Measurements from ENCODE around the gene ATAD3B. TPM values are rescaled to one million over a fixed set of nuclear protein-coding genes. Genes with fewer than 3 reads are reported as not detected.

Gene ATAD3B
- total RNA-seq, 1 donor from 2014 or later: 63.0 TPM

GRCh38 chr1:1434131-1434823, 37.3 kb upstream of the ATAD3B start:
- no peaks in the 10 kb centered on the region for H3K27me3 ChIP-seq (ENCODE audit: insufficient read depth, low read length)
- no peaks in the 10 kb centered on the region for H3K9me3 ChIP-seq (ENCODE audit: insufficient read depth, low read depth, low read length)
- H3K27ac ChIP-seq (ENCODE audit: low read depth, low read length): no peak overlapping the region
- no peak overlapping the region for H3K27ac Mint-ChIP-seq (ENCODE audit: unreplicated experiment)
- H3K4me3 ChIP-seq (ENCODE audit: insufficient read depth, low read depth, low read length): no peak overlapping the region
- H3K79me2 ChIP-seq (ENCODE audit: insufficient read depth, low read length): no peaks in the 10 kb centered on the region
- no peak for FAIRE-seq
- peak overlapping the region; percentile 37 for H3K9ac ChIP-seq (ENCODE audit: low read length)
- H3K4me1 Mint-ChIP-seq (ENCODE audit: low read depth, unreplicated experiment): peaks cover 16% of the 10 kb centered on the region
- TF ChIP-seq EZH2 (IDR thresholded peaks at IDR 0.05; ENCODE audit: insufficient read depth, low read length) (no peak), CTCF (IDR thresholded peaks at IDR 0.05; ENCODE audit: insufficient read depth, low read depth, low read length) (no peak)
- H3K36me3 Mint-ChIP-seq (ENCODE audit: low read depth, unreplicated experiment): no peaks in the 10 kb centered on the region
- H3K4me1 ChIP-seq (ENCODE audit: insufficient read depth, low read length): peaks cover 35% of the 10 kb centered on the region
- DNase-seq (ENCODE audit: low read depth): peak; percentile 13
- H3K9me3 Mint-ChIP-seq (ENCODE audit: unreplicated experiment): no peaks in the 10 kb centered on the region
- no peaks in the 10 kb centered on the region for H3K36me3 ChIP-seq (ENCODE audit: insufficient read depth, low read length)
- H3K4me3 Mint-ChIP-seq (ENCODE audit: unreplicated experiment): peak overlapping the region; percentile 20
- peaks cover 6% of the 10 kb centered on the region for H4K20me1 ChIP-seq (ENCODE audit: insufficient read depth, low read length)
- H2AFZ ChIP-seq (ENCODE audit: low read depth, low read length): peak overlapping the region; percentile 45
- H3K27me3 Mint-ChIP-seq (ENCODE audit: low read depth, unreplicated experiment): no peaks in the 10 kb centered on the region
- H3K4me2 ChIP-seq (ENCODE audit: low read length): peak overlapping the region; percentile 85

- Histone ChIP-seq H3K79me2 (ENCODE audit: insufficient read depth, low read length) (no peaks in the 10 kb centered on the region), H2AFZ (ENCODE audit: low read depth, low read length) (peak overlapping the region; percentile 78), H3K9me3 (ENCODE audit: insufficient read depth, low read depth, low read length) (no peaks in the 10 kb centered on the region), H3K4me1 (ENCODE audit: insufficient read depth, low read length) (peaks cover 35% of the 10 kb centered on the region), H3K27me3 (ENCODE audit: insufficient read depth, low read length) (no peaks in the 10 kb centered on the region), H4K20me1 (ENCODE audit: insufficient read depth, low read length) (peaks cover 6% of the 10 kb centered on the region), H3K9ac (ENCODE audit: low read length) (no peak overlapping the region), H3K4me2 (ENCODE audit: low read length) (peak overlapping the region; percentile 85), H3K36me3 (ENCODE audit: insufficient read depth, low read length) (no peaks in the 10 kb centered on the region), H3K27ac (ENCODE audit: low read depth, low read length) (no peak overlapping the region), H3K4me3 (ENCODE audit: insufficient read depth, low read depth, low read length) (no peak overlapping the region)
- H3K9me3 Mint-ChIP-seq (ENCODE audit: unreplicated experiment): no peaks in the 10 kb centered on the region
- no peaks in the 10 kb centered on the region for H3K36me3 Mint-ChIP-seq (ENCODE audit: low read depth, unreplicated experiment)
- H3K27ac Mint-ChIP-seq (ENCODE audit: unreplicated experiment): no peak overlapping the region
- no peaks in the 10 kb centered on the region for H3K27me3 Mint-ChIP-seq (ENCODE audit: low read depth, unreplicated experiment)
- no peak for DNase-seq (ENCODE audit: low read depth)
- H3K4me1 Mint-ChIP-seq (ENCODE audit: low read depth, unreplicated experiment): peaks cover 12% of the 10 kb centered on the region
- peak overlapping the region; percentile 80 for H3K4me3 Mint-ChIP-seq (ENCODE audit: unreplicated experiment)
- no peak for FAIRE-seq
- TF ChIP-seq EZH2 (IDR thresholded peaks at IDR 0.05; ENCODE audit: insufficient read depth, low read length) (no peak), CTCF (IDR thresholded peaks at IDR 0.05; ENCODE audit: insufficient read depth, low read depth, low read length) (no peak)
These were observed 36.8 kb upstream of the ATAD3B start for GRCh38 chr1:1434824-1435105.
